Measurements from ENCODE around the gene TMEM125.

GRCh38 chr1:43233631-43234030 lies 36.2 kb upstream of the TMEM125 start:
- no peak for TF ChIP-seq CTCF (IDR thresholded peaks at IDR 0.05)
- no peak for TF ChIP-seq POLR2AphosphoS5 (IDR thresholded peaks at IDR 0.05; ENCODE audit: insufficient read depth in 1 of 2, low read depth in 1 of 2)
- no peak for TF ChIP-seq POLR2A (IDR thresholded peaks at IDR 0.05)
